GM12873 (cell line): ENCODE results near the gene GSX1.

Source experiments
- CTCF ChIP-seq: IDR thresholded peaks from 2 replicates; pipeline ENCODE4 v1.5.1; 2012; ENCODE audit warnings: low read depth, mild to moderate bottlenecking, moderate library complexity, low read length, control low read depth; ENCODE audit not compliant: insufficient read depth; ENCODE audit errors: missing control alignments

The GSX1 gene

GRCh38 chr13:27839809-27840467 is 47.7 kb downstream of the GSX1 start:
- TF ChIP-seq CTCF = no peak

GRCh38 chr13:27842571-27842970 is 50.3 kb downstream of the GSX1 start:
- no peak for TF ChIP-seq CTCF
